T-cell (primary cell): ENCODE results near the gene RAPGEF2. TPM values are rescaled to one million over a fixed set of nuclear protein-coding genes. Genes with fewer than 3 reads are reported as not detected.

Experiments
- ATAC-seq, 4 experiments: fragments of 200-7000 bp in 3 of 4; fragments of 150-1000 bp in 1 of 4; cut with Tn5 transposase; replicated peaks in 1 of 4; 1 replicate in 3 of 4; 2 replicates in 1 of 4; pipeline ENCODE4 v1.10.0; 2021; ENCODE audit warnings: moderate library complexity in 3 of 4, mild to moderate bottlenecking in 2 of 4, moderate number of reproducible peaks in 1 of 4
- CTCF ChIA-PET, 2 donors: fragments of 300-600 bp; sonication (Branson Sonifier 250); formaldehyde crosslinking; loops; one replicate each; lab custom pipeline; 2022; ENCODE audit warnings: antibody characterized with exemption in 2 of 2; lab: Charles Lee
- POLR2A ChIA-PET, 2 donors: fragments of 300-600 bp; sonication (Branson Sonifier 250); formaldehyde crosslinking; loops; one replicate each; lab custom pipeline; 2022; ENCODE audit warnings: antibody characterized with exemption in 2 of 2; lab: Charles Lee
- DNase-seq, 35 experiments: peaks; one replicate each; pipeline versions ENCODE4 v3.0.0 to v3.0.0-alpha.2; 2013 to 2023
- H3K27ac ChIP-seq: one replicate; pipeline ENCODE4 v1.5.1; 2013; ENCODE audit warnings: low read length
- H3K27me3 ChIP-seq, 2 experiments: replicated peaks in 1 of 2; 1 replicate in 1 of 2; 2 replicates in 1 of 2; pipeline versions ENCODE4 v1.6.1 to v1.7.0; 2013; ENCODE audit warnings: low read length in 1 of 2, mixed read lengths in 1 of 2; ENCODE audit not compliant: control insufficient read depth in 2 of 2, insufficient read depth in 2 of 2; ENCODE audit errors: extremely low read depth in 1 of 2
- H3K36me3 ChIP-seq, 2 donors: 1 replicate in 1 of 2; 2 replicates in 1 of 2; pipeline versions ENCODE4 v1.6.1 to v1.7.0; 2013; ENCODE audit warnings: low read length in 1 of 2; ENCODE audit not compliant: control insufficient read depth in 2 of 2, insufficient read depth in 1 of 2; ENCODE audit errors: extremely low read depth in 1 of 2
- H3K4me1 ChIP-seq, 2 experiments: 1 replicate in 1 of 2; 2 replicates in 1 of 2; pipeline versions ENCODE4 v1.6.1 to v1.7.0; 2013; ENCODE audit warnings: low read length in 2 of 2, mixed read lengths in 1 of 2; ENCODE audit not compliant: insufficient read depth in 2 of 2, control insufficient read depth in 1 of 2; ENCODE audit errors: extremely low read depth in 1 of 2
- H3K4me3 ChIP-seq, 2 donors: 1 replicate in 1 of 2; 2 replicates in 1 of 2; pipeline versions ENCODE4 v1.5.1 to v1.7.0; 2013; ENCODE audit warnings: mild to moderate bottlenecking in 2 of 2, low read length in 1 of 2, moderate library complexity in 1 of 2; ENCODE audit not compliant: control insufficient read depth in 1 of 2; ENCODE audit errors: extremely low read depth in 1 of 2
- H3K9me3 ChIP-seq: 2 replicates; pipeline ENCODE4 v1.7.0; 2013
- H3K27ac Mint-ChIP-seq, 2 donors: one replicate each; pipeline ENCODE4 v1.8.0; 2020 to 2021; ENCODE audit warnings: mild to moderate bottlenecking in 2 of 2, mixed read lengths in 2 of 2
- H3K27me3 Mint-ChIP-seq, 2 donors: one replicate each; pipeline ENCODE4 v1.8.0; 2021 to 2022; ENCODE audit warnings: mixed read lengths in 2 of 2
- H3K36me3 Mint-ChIP-seq: one replicate; pipeline ENCODE4 v1.8.0; 2021; ENCODE audit warnings: mixed read lengths
- H3K4me1 Mint-ChIP-seq, 3 donors: one replicate each; pipeline ENCODE4 v1.8.0; 2020 to 2022; ENCODE audit warnings: mixed read lengths in 3 of 3, mild to moderate bottlenecking in 1 of 3
- H3K4me3 Mint-ChIP-seq, 3 donors: one replicate each; pipeline ENCODE4 v1.8.0; 2020 to 2022; ENCODE audit warnings: mild to moderate bottlenecking in 3 of 3, mixed read lengths in 3 of 3, moderate library complexity in 3 of 3
- H3K9me3 Mint-ChIP-seq, 3 donors: one replicate each; pipeline ENCODE4 v1.8.0; 2020 to 2022; ENCODE audit warnings: mixed read lengths in 3 of 3
- WGBS: methylation state at CpG from one replicate; pipeline ENCODE4 v1.1.5; 2013; ENCODE audit warnings: missing lambda C conversion rate; ENCODE audit not compliant: insufficient coverage; 5-methylcytosine and 5-hydroxymethylcytosine counted together
- total RNA-seq, 35 experiments: library from RNA in 6 of 35; stranded (reverse) in 6 of 35; fragments of 120-200 nt in 1 of 35; gene quantifications; one replicate each; pipeline versions ENCODE4 v1.2.1 to v1.2.4 and lab custom pipeline; 2013 to 2026

RAPGEF2 gene
- total RNA-seq, 5 donors from 2014 or later (not counting 1 experiment from before 2014, with no cell fraction given): 16.8 to 28.5 (median 26.4) TPM

DNA sequence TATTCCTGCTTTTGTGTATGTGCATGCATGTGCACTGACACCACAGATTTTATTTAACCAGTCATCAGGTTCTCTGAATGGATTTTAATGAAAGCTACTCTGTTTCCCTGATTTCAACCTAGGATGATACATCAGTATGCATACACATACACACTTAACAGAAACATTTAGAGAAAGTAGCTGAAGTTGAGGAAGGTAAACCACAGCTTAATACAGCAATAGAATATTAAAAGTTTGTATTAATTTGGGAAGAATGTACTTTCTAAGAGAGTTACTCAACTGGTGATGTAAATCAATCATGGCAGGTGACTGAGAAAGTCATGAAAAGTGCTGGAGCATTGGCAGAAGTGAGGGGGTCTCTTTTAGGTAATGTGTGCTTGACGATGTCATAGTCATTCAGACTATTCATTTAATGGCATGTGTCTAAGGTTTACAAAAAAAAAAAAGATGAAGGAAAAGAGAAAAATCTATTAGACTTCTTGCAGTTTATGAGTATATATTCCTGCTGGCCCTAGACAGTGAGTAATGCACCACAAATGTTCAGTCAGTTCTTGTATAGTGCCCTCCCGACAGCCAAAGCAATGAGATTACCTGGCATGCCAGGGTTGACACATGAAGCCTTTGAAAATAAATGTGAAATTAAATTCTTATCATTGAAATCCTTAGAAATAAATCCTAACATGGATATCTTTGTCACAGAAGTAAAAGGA, 187.6 kb downstream of the RAPGEF2 start:
- Mint-ChIP-seq H3K4me3 (no peak overlapping the region), H3K4me1 (peaks cover 0 to 2% (median 0%) of the 10 kb centered on the region in 3 donors), H3K27me3 (no peaks in the 10 kb centered on the region), H3K27ac (no peak overlapping the region), H3K9me3 (no peaks in the 10 kb centered on the region), H3K36me3 (peaks cover 24% of the 10 kb centered on the region)
- ATAC-seq (no peak), DNase-seq (no peak)
- ChIA-PET CTCF (no interaction called here), POLR2A (no interaction called here)
- no peaks in the 10 kb centered on the region for H3K9me3 ChIP-seq
- no peaks in the 10 kb centered on the region for H3K36me3 ChIP-seq
- no peaks in the 10 kb centered on the region for H3K27me3 ChIP-seq
- no CpG with 5 or more reads among the region's 2 CpGs for WGBS
- no peaks in the 10 kb centered on the region for H3K4me1 ChIP-seq
- no peak overlapping the region for H3K27ac ChIP-seq
- no peak overlapping the region for H3K4me3 ChIP-seq

- no peak for DNase-seq
- no CpG with 5 or more reads among the region's 3 CpGs for WGBS
- no peaks in the 10 kb centered on the region for H3K4me1 ChIP-seq
- peaks cover 0 to 4% (median 2%) of the 10 kb centered on the region in 3 donors for H3K4me1 Mint-ChIP-seq
- ATAC-seq: no peak
- H3K4me3 ChIP-seq: no peak overlapping the region
- no peaks in the 10 kb centered on the region for H3K9me3 Mint-ChIP-seq
- H3K27ac Mint-ChIP-seq: no peak overlapping the region
- no peak overlapping the region for H3K27ac ChIP-seq
- ChIA-PET POLR2A (no interaction called here), CTCF (no interaction called here)
- H3K27me3 ChIP-seq: no peaks in the 10 kb centered on the region
- no peaks in the 10 kb centered on the region for H3K27me3 Mint-ChIP-seq
- H3K36me3 Mint-ChIP-seq: peaks cover 21% of the 10 kb centered on the region
- no peaks in the 10 kb centered on the region for H3K9me3 ChIP-seq
- H3K4me3 Mint-ChIP-seq: no peak overlapping the region
- no peaks in the 10 kb centered on the region for H3K36me3 ChIP-seq
Observed at GRCh38 chr4:159291176-159291575, 188.3 kb downstream of the RAPGEF2 start.

DNA sequence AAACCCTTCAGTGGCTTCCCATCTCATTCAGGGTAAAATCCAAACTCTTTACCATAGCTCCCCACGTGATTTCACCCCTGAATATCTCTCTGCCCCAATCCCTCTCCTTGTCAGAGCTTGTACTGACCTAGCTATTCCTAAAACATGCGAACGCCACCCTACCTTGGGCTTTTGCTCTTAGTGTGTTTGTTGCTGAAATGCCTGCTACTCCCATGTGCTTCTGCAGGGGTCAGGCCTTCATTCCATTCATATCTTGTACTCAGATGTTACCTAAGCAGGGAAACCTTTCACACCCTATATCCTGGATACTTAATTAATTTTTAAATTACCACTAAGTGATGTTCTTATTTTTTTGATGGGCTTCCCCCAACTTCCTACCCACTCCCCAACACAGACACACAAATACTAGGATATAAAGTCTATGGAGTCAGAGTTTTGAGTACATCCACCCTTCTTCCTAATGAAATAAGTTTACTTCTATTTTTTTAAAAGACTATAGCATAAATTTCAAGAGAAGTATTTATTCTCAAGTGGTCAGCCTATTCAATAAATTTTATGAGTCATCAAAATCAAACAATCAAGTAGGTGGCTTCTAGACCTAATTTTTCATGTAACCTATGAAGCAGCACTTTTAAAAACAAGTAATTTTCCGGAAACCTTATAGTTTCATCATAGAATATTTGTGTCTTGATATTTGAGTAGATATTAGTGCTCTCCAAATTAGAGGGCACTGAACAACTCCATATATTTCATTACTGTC, 189.4 kb downstream of the RAPGEF2 start:
- H3K4me3 Mint-ChIP-seq: no peak overlapping the region
- H3K36me3 Mint-ChIP-seq: peaks cover 14% of the 10 kb centered on the region
- no CpG with 5 or more reads among the region's 4 CpGs for WGBS
- no peaks in the 10 kb centered on the region for H3K9me3 ChIP-seq
- POLR2A ChIA-PET: no interaction called here
- H3K4me1 ChIP-seq: no peaks in the 10 kb centered on the region
- H3K27ac Mint-ChIP-seq: no peak overlapping the region
- no peaks in the 10 kb centered on the region for H3K27me3 ChIP-seq
- no peak overlapping the region for H3K4me3 ChIP-seq
- peaks cover 0 to 4% (median 1%) of the 10 kb centered on the region in 3 donors for H3K4me1 Mint-ChIP-seq
- CTCF ChIA-PET: interaction anchor here (0.7 kb wide), 2 partner anchors 10 to 55 kb away, joined by 5 read pairs; no protein-coding TSS in a partner anchor
- H3K27ac ChIP-seq: no peak overlapping the region
- H3K27me3 Mint-ChIP-seq: no peaks in the 10 kb centered on the region
- H3K9me3 Mint-ChIP-seq: no peaks in the 10 kb centered on the region
- no peaks in the 10 kb centered on the region for H3K36me3 ChIP-seq
- ATAC-seq (no peak), DNase-seq (no peak)

GRCh38 chr4:159293811-159294515, 191.1 kb downstream of the RAPGEF2 start:
- Mint-ChIP-seq H3K27ac (no peak overlapping the region), H3K36me3 (peaks cover 14% of the 10 kb centered on the region), H3K27me3 (no peaks in the 10 kb centered on the region), H3K4me3 (no peak overlapping the region), H3K9me3 (no peaks in the 10 kb centered on the region), H3K4me1 (peaks cover 1 to 4% (median 4%) of the 10 kb centered on the region in 3 donors)
- ChIA-PET POLR2A (no interaction called here), CTCF (no interaction called here)
- no peak for ATAC-seq
- no peaks in the 10 kb centered on the region for H3K4me1 ChIP-seq
- DNase-seq: no peak
- no peaks in the 10 kb centered on the region for H3K36me3 ChIP-seq
- 95% methylated on average over 4 of the region's 9 CpGs for WGBS
- no peak overlapping the region for H3K4me3 ChIP-seq
- no peak overlapping the region for H3K27ac ChIP-seq
- H3K27me3 ChIP-seq: no peaks in the 10 kb centered on the region
- H3K9me3 ChIP-seq: no peaks in the 10 kb centered on the region

- H3K27me3 ChIP-seq: no peaks in the 10 kb centered on the region
- Mint-ChIP-seq H3K4me1 (peaks cover 1 to 4% (median 4%) of the 10 kb centered on the region in 3 donors), H3K27ac (no peak overlapping the region), H3K36me3 (peaks cover 5% of the 10 kb centered on the region), H3K27me3 (no peaks in the 10 kb centered on the region), H3K4me3 (no peak overlapping the region), H3K9me3 (no peaks in the 10 kb centered on the region)
- no peak overlapping the region for H3K4me3 ChIP-seq
- DNase-seq: no peak
- no peak for ATAC-seq
- no peak overlapping the region for H3K27ac ChIP-seq
- H3K36me3 ChIP-seq: no peaks in the 10 kb centered on the region
- ChIA-PET POLR2A (interaction anchor here in 1 of 2 donors (0.6 to 0.7 kb wide), 2 partner anchors 218 to 544 kb away, joined by 3 to 4 read pairs; no protein-coding TSS in a partner anchor), CTCF (no interaction called here)
- no peaks in the 10 kb centered on the region for H3K4me1 ChIP-seq
- H3K9me3 ChIP-seq: no peaks in the 10 kb centered on the region
Observed at GRCh38 chr4:159296061-159296460, 193.2 kb downstream of the RAPGEF2 start.

- H3K27ac Mint-ChIP-seq: no peak overlapping the region
- DNase-seq: no peak
- Histone ChIP-seq H3K27ac (no peak overlapping the region), H3K36me3 (no peaks in the 10 kb centered on the region), H3K27me3 (no peaks in the 10 kb centered on the region), H3K4me1 (no peaks in the 10 kb centered on the region), H3K4me3 (no peak overlapping the region), H3K9me3 (no peaks in the 10 kb centered on the region)
- POLR2A ChIA-PET: no interaction called here
- H3K27me3 Mint-ChIP-seq: no peaks in the 10 kb centered on the region
- CTCF ChIA-PET: no interaction called here
- H3K9me3 Mint-ChIP-seq: no peaks in the 10 kb centered on the region
- no peak overlapping the region for H3K4me3 Mint-ChIP-seq
- H3K4me1 Mint-ChIP-seq: peaks cover 1 to 4% (median 4%) of the 10 kb centered on the region in 3 donors
- ATAC-seq: no peak
- peaks cover 2% of the 10 kb centered on the region for H3K36me3 Mint-ChIP-seq
- WGBS: no CpG with 5 or more reads among the region's 4 CpGs
Observed at GRCh38 chr4:159297091-159297490, 194.2 kb downstream of the RAPGEF2 start.
